ENCODE data around the gene TSPOAP1. TPM values are rescaled to one million over a fixed set of nuclear protein-coding genes. Genes with fewer than 3 reads are reported as not detected.

TSPOAP1 gene
- total RNA-seq, 1 donor from 2014 or later: 0.79 TPM

DNA sequence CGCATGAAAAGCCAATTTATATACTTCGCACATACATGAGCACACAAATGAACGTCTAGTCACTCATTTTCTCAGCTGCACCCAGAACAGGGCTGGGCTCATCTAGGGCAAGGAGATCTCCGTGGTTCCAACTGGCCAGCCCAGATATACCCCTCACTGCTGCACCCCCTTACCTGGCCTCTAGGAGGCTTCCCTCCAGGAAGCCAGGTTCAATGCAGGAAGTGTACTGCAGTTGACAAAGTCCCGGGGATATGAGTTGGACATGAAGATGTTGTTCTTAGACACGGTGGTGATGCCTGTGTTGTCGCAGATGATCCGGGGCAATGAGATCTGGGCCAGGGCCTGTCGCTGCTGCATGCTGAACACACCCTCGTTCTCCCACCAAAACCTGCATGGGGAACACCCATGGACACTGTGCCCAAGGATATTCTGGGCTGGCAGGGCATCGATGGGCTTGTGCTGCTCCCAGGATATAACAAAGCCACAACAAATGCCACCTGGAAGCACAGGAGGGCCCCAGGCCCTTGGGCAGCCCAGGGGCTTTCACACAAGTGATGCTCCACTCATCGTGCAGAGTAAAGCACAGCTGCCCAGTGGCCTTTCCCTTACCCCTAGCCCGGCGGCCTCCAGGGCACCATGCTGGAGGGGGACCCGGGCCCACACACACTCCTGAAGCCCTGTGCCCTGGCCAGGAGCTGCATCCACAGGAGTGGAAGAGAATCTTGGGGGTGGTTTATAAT, 57.9 kb downstream of the TSPOAP1 start:
- Mint-ChIP-seq H3K4me1 (ENCODE audit: low read depth, unreplicated experiment) (no peaks in the 10 kb centered on the region), H3K9me3 (ENCODE audit: unreplicated experiment) (peaks cover 1% of the 10 kb centered on the region), H3K27ac (ENCODE audit: unreplicated experiment) (no peak overlapping the region), H3K4me3 (ENCODE audit: unreplicated experiment) (no peak overlapping the region), H3K27me3 (ENCODE audit: low read depth, unreplicated experiment) (peaks cover 64% of the 10 kb centered on the region), H3K36me3 (ENCODE audit: low read depth, unreplicated experiment) (no peaks in the 10 kb centered on the region)
- Histone ChIP-seq H3K36me3 (ENCODE audit: insufficient read depth, low read length) (no peaks in the 10 kb centered on the region), H3K4me3 (ENCODE audit: insufficient read depth, low read depth, low read length) (no peak overlapping the region), H3K9ac (ENCODE audit: low read length) (no peak overlapping the region), H3K4me1 (ENCODE audit: insufficient read depth, low read length) (no peaks in the 10 kb centered on the region), H2AFZ (ENCODE audit: low read depth, low read length) (no peak overlapping the region), H3K79me2 (ENCODE audit: insufficient read depth, low read length) (no peaks in the 10 kb centered on the region), H3K27ac (ENCODE audit: low read depth, low read length) (no peak overlapping the region), H4K20me1 (ENCODE audit: insufficient read depth, low read length) (no peaks in the 10 kb centered on the region), H3K9me3 (ENCODE audit: insufficient read depth, low read depth, low read length) (no peaks in the 10 kb centered on the region), H3K4me2 (ENCODE audit: low read length) (no peak overlapping the region), H3K27me3 (ENCODE audit: insufficient read depth, low read length) (peaks cover 4% of the 10 kb centered on the region)
- FAIRE-seq: no peak
- TF ChIP-seq EZH2 (IDR thresholded peaks at IDR 0.05; ENCODE audit: insufficient read depth, low read length): no peak
- TF ChIP-seq, protein P1, sequence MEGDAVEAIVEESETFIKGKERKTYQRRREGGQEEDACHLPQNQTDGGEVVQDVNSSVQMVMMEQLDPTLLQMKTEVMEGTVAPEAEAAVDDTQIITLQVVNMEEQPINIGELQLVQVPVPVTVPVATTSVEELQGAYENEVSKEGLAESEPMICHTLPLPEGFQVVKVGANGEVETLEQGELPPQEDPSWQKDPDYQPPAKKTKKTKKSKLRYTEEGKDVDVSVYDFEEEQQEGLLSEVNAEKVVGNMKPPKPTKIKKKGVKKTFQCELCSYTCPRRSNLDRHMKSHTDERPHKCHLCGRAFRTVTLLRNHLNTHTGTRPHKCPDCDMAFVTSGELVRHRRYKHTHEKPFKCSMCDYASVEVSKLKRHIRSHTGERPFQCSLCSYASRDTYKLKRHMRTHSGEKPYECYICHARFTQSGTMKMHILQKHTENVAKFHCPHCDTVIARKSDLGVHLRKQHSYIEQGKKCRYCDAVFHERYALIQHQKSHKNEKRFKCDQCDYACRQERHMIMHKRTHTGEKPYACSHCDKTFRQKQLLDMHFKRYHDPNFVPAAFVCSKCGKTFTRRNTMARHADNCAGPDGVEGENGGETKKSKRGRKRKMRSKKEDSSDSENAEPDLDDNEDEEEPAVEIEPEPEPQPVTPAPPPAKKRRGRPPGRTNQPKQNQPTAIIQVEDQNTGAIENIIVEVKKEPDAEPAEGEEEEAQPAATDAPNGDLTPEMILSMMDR (IDR thresholded peaks at IDR 0.05; ENCODE audit: insufficient read depth, low read depth, low read length): no peak
- no peak for DNase-seq (ENCODE audit: low read depth)

DNA sequence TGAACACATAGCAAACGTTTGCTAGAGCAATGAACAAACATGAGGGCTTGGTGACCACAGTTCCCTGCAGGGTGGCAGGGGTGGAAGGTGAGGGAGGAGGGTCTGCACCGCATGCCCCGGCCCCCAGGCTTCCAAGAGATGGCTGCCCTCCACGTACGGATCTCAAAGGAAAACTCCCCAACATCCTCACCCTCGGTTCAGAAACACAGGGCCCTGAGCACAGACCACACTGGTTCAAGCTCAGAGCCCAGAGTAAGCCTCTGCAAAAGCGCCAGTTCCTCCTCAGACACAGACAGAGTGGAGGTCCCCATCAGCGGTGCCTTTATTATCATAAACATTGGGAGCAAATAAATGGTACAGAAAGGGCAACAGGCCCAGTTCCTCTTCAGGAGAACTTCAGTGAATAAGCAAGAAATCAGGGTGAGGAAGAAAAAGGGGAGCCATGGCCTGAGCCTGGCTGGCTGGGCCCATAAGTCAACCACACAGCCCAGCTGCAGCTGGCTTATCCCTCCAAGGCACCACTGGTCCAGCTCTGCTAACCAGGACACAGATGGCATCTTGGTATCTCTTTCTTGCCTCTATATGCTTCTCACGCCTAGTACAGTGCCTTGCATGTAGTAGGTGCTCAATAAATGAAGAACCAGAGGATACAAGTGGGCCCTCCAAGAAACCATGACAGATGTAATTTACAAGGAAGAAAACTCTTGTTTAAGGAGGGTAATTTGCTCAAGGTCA, 58.9 kb downstream of the TSPOAP1 start:
- Mint-ChIP-seq H3K4me3 (ENCODE audit: unreplicated experiment) (no peak overlapping the region), H3K9me3 (ENCODE audit: unreplicated experiment) (peaks cover 3% of the 10 kb centered on the region), H3K4me1 (ENCODE audit: low read depth, unreplicated experiment) (no peaks in the 10 kb centered on the region), H3K27ac (ENCODE audit: unreplicated experiment) (no peak overlapping the region), H3K36me3 (ENCODE audit: low read depth, unreplicated experiment) (no peaks in the 10 kb centered on the region), H3K27me3 (ENCODE audit: low read depth, unreplicated experiment) (peaks cover 70% of the 10 kb centered on the region)
- H4K20me1 ChIP-seq (ENCODE audit: insufficient read depth, low read length): no peaks in the 10 kb centered on the region
- H3K27me3 ChIP-seq (ENCODE audit: insufficient read depth, low read length): peaks cover 4% of the 10 kb centered on the region
- H3K9me3 ChIP-seq (ENCODE audit: insufficient read depth, low read depth, low read length): no peaks in the 10 kb centered on the region
- H3K27ac ChIP-seq (ENCODE audit: low read depth, low read length): no peak overlapping the region
- no peaks in the 10 kb centered on the region for H3K79me2 ChIP-seq (ENCODE audit: insufficient read depth, low read length)
- H3K4me3 ChIP-seq (ENCODE audit: insufficient read depth, low read depth, low read length): no peak overlapping the region
- no peak overlapping the region for H3K4me2 ChIP-seq (ENCODE audit: low read length)
- no peak overlapping the region for H3K9ac ChIP-seq (ENCODE audit: low read length)
- H3K4me1 ChIP-seq (ENCODE audit: insufficient read depth, low read length): no peaks in the 10 kb centered on the region
- no peaks in the 10 kb centered on the region for H3K36me3 ChIP-seq (ENCODE audit: insufficient read depth, low read length)
- TF ChIP-seq EZH2 (IDR thresholded peaks at IDR 0.05; ENCODE audit: insufficient read depth, low read length): no peak
- TF ChIP-seq, protein P1 (IDR thresholded peaks at IDR 0.05; ENCODE audit: insufficient read depth, low read depth, low read length): no peak
- DNase-seq (ENCODE audit: low read depth) (no peak), FAIRE-seq (no peak)
- H2AFZ ChIP-seq (ENCODE audit: low read depth, low read length): no peak overlapping the region
